Right renal cortex interstitium (tissue), 3 donors: ENCODE data around the gene ERP44. TPM values are rescaled to one million over a fixed set of nuclear protein-coding genes. Genes with fewer than 3 reads are reported as not detected.
"Not testable (repeated sequence)": the region's sequence is repeated elsewhere in the genome, so short reads cannot be mapped to it uniquely, and the experiment has no call there.

Source experiments
- DNase-seq, 3 donors: peaks; one replicate each; pipeline ENCODE4 v3.0.0-alpha.2; 2013; ENCODE audit warnings: low read depth in 3 of 3, low spot score in 2 of 3
- polyA plus RNA-seq, 3 donors: library from polyadenylated mRNA; unstranded; fragments of 120-200 nt; gene quantifications; one replicate each; pipeline ENCODE4 v1.2.1, GENCODE V29; 2013; ENCODE audit not compliant: insufficient read length in 3 of 3

ERP44 gene
- polyA plus RNA-seq: 10 to 100 TPM; 39.8 to 43.6 (median 40.0) TPM

DNA sequence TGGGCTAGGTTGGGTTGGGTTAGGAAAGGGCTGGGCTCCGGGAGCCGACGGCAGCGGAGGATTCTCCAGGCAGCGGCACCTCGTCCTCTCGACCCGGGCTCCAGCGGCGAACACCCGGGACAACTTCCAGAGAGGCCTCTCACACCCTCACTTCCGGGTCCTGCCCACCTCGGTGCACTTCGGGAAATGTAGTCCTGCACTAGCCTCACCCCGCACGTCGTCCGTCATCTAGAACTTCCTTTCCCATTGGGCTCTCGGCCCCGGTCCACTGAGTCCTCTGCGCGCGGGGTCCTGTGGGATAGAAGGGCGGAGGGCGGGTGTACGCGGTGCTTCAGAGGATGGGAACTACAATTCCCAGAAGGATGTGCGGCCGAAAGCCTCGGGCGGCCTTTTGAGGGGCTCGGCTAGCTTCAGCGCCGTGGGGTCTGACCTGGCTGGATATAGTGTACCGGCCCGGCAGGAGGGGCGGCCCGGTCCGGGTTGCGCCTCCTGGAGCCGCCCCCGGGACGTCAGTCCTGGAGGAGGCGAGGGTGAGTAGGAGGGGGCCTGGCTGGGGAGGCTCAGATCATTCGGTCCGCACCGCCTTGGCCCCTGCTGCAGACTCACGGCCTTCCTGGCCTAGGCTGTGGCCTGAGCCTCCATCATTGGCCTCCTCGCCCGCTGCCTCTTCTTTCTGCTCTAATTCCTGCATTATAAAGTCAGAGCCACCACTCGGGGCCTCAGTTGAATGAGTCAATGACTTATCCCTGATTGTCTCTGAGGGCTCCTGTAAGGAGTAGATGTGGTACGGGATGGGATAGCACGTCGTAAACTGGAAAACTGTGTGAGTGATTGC is at the start of gene ERP44, which contains the start of gene INVS:
Gene ERP44, minus strand, starts transcription at position 114 of the 835 bp plus-strand sequence. CDS start 160 bp downstream, outside the sequence.
Gene INVS, plus strand, starts transcription at position 357 of the 835 bp plus-strand sequence. CDS start 5,279 bp downstream, outside the sequence.
- peak; percentile 94 to 98 (median 97) for DNase-seq

GRCh38 chr9:100145976-100146375 is 47.2 kb upstream of the ERP44 start:
- DNase-seq: not testable (repeated sequence)

DNA sequence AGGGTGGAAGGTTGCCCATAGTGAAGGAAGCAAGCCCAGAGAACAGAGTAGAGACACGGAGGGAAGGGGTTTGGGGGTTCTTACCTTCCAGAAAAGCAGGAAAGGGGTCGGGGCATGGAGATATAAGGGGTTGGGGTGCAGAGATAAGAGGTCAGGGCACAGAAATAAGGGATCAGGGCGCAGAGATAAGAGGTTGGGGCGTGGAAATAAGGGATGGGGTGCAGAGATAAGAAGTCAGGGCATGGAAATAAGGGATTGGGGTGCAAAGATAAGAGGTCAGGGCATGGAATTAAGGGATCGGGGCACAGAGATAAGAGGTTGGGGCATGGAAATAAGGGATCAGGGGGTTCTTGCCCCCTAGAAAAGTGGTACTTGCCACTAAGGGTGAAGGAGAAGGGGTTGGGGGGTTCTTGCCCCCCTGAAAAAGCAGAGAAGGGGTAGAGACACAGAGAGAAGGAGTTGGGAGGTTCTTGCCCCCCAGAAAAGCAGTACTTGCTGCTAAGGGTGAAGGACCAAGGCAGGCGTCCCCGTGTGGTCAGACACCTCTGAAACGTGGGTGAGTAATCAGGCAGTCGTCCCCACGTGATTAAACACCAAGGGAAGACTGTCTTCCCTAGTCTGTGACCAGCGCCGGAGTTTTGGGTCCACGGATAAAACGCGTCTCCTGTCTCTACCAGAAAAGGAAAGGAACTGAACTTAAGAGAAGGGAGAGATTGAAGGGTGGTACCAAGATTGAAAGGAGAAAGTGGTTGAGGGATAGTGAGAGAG is 46.6 kb upstream of the ERP44 start:
- not testable (repeated sequence) for DNase-seq

- DNase-seq: not testable (repeated sequence)
These were observed 43.1 kb upstream of the ERP44 start for GRCh38 chr9:100141862-100142261.

DNA sequence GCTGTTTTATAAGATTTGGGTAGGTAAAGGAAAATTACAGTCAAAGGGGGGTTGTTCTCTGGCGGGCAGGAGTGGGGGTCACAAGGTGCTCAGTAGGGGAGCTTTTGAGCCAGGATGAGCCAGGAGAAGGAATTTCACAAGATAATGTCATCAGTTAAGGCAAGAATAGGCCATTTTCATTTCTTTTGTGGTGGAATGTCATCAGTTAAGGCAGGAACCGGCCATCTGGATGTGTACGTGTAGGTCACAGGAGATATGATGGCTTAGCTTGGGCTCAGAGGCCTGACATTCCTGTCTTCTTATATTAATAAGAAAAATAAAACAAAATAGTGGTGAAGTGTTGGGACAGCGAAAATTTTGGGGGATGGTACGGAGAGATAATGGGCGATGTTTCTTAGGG is 41.5 kb upstream of the ERP44 start:
- DNase-seq: not testable (repeated sequence)

- DNase-seq: not testable (repeated sequence)
These were observed 38.0 kb upstream of the ERP44 start for GRCh38 chr9:100136799-100137198.

DNA sequence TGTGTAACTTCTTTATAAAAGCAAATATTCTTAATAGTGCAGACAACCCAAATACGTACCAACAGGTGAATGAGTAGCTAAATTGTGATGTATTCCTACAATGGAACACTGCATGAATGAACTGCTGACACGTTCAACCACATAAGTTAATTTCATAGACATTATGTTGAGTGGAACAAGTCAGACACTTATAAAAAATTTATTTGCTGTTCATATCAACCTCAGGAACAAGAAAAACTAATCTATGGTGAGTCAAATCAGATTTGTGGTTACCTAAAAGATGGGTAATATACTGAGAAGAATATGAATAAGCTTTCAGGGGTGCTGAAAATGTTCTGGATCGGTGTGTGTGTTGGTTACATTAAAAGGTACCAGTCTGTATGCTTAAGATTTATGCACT is 35.9 kb upstream of the ERP44 start:
- DNase-seq: no peak

GRCh38 chr9:100131875-100132430 is 33.2 kb upstream of the ERP44 start:
- DNase-seq: no peak

DNA sequence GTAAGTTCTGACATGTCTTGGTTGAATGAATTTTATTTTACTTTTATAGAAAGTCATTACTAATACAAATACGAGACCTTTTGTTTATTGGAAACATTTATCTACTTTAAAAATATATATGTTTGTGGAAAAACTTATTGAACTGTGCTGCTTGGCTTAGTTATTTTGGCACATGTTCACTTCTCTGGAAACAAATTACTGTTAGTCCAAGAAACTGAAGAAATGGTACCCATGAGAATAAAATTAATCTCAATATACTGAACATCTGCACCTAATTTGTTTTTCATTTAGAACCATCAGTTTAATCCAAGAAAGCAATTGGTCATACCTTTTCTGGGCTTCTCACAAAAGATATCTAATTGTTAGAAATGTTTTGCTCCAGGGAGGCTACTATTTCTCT is 32.4 kb upstream of the ERP44 start:
- DNase-seq: no peak

GRCh38 chr9:100129772-100130171 is 31.0 kb upstream of the ERP44 start:
- DNase-seq: no peak

DNA sequence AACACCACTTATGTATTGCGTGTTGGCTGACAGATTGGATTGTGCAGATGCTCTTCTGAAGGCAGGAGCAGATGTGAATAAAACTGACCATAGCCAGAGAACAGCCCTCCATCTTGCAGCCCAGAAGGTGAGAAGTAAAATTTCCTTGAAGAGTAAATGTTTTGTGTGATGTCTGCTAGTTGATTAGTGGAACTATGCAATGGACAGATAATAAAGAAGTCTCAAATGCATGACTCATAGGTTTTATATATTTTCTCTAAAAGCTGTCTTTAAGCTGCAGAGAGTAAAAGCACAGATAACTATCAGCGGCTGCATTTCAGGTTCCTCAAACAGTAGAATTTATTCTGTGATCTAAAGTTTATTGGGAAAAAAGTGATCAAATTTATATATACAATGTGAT is 27.6 kb upstream of the ERP44 start:
- DNase-seq: no peak

GRCh38 chr9:100125910-100126309 is 27.1 kb upstream of the ERP44 start:
- no peak for DNase-seq

DNA sequence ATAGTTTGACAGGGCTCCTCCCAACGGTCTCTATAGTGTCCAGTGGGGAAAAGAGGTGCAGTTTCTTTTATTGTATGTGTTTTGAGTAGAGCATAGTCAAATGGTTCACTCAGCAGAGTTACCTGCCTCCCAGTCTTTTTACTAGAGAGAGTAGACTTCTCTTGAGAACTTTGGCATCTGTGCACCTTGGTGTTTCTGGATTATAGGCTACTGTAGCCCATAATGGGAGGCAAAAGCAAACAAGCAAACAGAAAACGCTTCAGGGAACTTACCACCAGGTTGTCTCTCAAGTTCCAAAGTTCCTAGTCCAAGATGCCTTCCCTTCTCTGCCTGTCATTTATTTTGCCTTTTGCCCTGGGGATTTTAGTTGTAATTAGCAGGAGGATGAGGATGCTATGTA is 26.4 kb upstream of the ERP44 start:
- DNase-seq: no peak

DNA sequence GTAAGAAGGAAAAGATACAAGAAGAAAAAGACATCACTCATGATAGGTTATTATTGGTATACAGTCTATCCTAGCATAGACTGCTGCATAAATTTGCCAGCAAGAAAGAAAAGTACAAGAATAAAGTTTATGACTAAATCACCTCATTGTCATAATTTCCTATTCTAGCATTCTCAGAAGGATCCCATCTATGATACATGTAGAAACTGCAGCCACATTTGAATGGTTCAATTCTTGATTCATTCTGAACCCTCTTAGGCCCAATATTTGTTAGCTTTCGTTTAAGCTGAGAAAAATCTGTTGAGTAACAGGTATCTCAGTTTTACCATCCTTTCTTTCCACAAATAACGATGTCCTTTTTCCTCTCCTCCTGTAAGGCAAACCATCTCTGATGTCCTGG is 21.5 kb upstream of the ERP44 start:
- DNase-seq: no peak

DNA sequence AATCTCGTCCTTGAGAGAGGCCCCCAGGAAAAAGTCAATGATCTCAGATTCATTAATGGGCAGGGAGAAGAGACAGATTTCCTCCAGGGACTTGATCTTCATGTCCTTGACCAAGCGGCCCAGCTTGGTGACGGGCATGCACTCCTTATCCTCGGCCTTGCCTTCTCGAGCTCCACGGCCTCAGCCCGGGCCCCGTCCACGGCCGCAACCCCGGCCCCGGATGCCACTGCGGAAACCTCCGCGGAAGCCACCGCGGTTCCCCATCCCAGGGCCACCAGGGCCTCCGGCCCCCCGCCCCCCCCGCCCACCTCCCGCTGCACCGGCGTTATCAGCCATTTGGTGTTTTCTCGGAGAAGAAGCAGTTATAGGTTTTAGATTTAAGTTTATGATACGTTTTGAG is 18.5 kb upstream of the ERP44 start:
- DNase-seq: no peak

- DNase-seq: no peak
These were observed 14.0 kb upstream of the ERP44 start for GRCh38 chr9:100112677-100113336.

- no peak for DNase-seq
These were observed 12.4 kb upstream of the ERP44 start for GRCh38 chr9:100111235-100111634.

- no peak for DNase-seq
These were observed 9.8 kb upstream of the ERP44 start for GRCh38 chr9:100108559-100108958.

GRCh38 chr9:100106616-100107015 is 7.8 kb upstream of the ERP44 start:
- DNase-seq: no peak

DNA sequence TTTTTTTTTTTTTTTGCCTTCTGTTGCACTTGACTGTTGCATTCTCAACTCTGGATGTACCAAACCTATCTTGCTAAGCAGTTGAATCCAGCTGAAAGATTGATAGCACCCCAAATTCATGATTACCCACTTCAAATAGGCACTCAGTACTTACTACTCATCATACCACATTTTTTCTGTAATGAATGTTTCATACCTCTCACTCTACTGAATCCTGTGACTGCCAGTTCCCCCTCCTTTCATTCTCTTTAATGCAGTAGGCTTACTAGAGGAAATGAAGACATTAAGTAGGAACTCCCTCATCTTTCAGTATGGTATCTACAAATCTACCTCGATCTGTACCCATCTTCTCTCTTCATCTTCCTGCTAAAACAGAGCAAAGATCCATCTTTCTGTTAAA is 7.1 kb upstream of the ERP44 start:
- DNase-seq: no peak

DNA sequence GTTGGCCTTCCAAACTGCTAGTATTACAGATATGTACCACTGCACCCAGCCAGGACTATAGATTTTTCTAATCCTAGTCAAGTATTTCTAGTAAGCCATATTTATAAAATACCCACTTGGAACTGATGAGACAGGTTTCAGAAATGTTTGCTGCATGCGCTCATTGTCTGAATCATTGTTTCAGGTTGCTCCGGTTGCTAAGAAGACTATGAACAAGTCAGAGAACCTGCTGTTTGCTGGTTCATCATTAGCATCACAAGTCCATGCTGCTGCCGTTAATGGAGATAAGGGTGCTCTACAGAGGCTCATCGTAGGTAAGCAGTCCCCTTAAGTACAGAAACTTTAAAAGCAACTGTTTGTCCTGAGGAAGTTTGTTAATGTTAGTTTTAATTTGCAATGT is 5.5 kb upstream of the ERP44 start:
- no peak for DNase-seq
